Uterus (tissue), 4 donors: ENCODE results near the gene ATP8A2. TPM values are rescaled to one million over a fixed set of nuclear protein-coding genes. Genes with fewer than 3 reads are reported as not detected.

Experiments
- DNase-seq, 2 donors: peaks; one replicate each; pipeline ENCODE4 v3.0.0-alpha.2; 2019 to 2020
- H3K27ac ChIP-seq, 2 donors: fragments of 200-600 bp; sonication (generic); 1 replicate in 1 of 2; 2 replicates in 1 of 2; pipeline ENCODE4 v1.5.1; 2016 to 2018
- H3K27me3 ChIP-seq, 2 donors: fragments of 200-600 bp; sonication (generic); one replicate each; pipeline ENCODE4 v1.5.1; 2018 to 2019; ENCODE audit warnings: control low read depth in 1 of 2
- H3K36me3 ChIP-seq, 2 donors: fragments of 200-600 bp; sonication (generic); one replicate each; pipeline ENCODE4 v1.5.1; 2019; ENCODE audit warnings: control low read depth in 1 of 2
- H3K4me1 ChIP-seq, 2 donors: fragments of 200-600 bp; sonication (generic); one replicate each; pipeline ENCODE4 v1.5.1; 2018 to 2019; ENCODE audit warnings: control low read depth in 1 of 2
- H3K4me3 ChIP-seq, 2 donors: fragments of 200-600 bp; sonication (generic); 1 replicate in 1 of 2; 2 replicates in 1 of 2; pipeline ENCODE4 v1.5.1; 2018 to 2019; ENCODE audit warnings: mild to moderate bottlenecking in 1 of 2
- H3K9me3 ChIP-seq, 2 donors: fragments of 200-600 bp; sonication (generic); one replicate each; pipeline ENCODE4 v1.5.1; 2019; ENCODE audit warnings: control low read depth in 1 of 2
- POLR2A ChIP-seq, 2 donors: fragments of 450-650 bp; IDR thresholded peaks; one replicate each; pipeline ENCODE4 v1.6.1; 2016; ENCODE audit warnings: antibody characterized with exemption in 2 of 2, mild to moderate bottlenecking in 1 of 2, moderate library complexity in 1 of 2
- intact Hi-C: fragments of 100-400 bp; cut with DNase I; formaldehyde crosslinking; loops from one replicate; pipeline ENCODE4 v1.15.1; 2023; ENCODE audit warnings: low total_unique reads
- total RNA-seq, 4 donors: library from RNA; depleted of rRNA in 3 of 4; stranded (reverse); fragments of >200 nt in 3 of 4; gene quantifications; one replicate each; pipeline versions ENCODE4 v1.1.0 to v1.2.4, GENCODE V29; 2014 to 2023
- TF ChIP-seq, protein P1 (sequence below), 4 experiments: fragments of 200-600 bp in 2 of 4; fragments of 450-650 bp in 2 of 4; sonication (generic) in 2 of 4; IDR thresholded peaks; one replicate each; pipeline ENCODE4 v1.5.1; 2016 to 2019; ENCODE audit warnings: antibody characterized with exemption in 4 of 4, mild to moderate bottlenecking in 2 of 4, moderate library complexity in 1 of 4
- donor health status: DM: yes; HTN: yes; CAD: no.

ATP8A2 gene
- total RNA-seq, 4 donors from 2014 or later = 0.64 to 21.4 TPM; not detected in 2

DNA sequence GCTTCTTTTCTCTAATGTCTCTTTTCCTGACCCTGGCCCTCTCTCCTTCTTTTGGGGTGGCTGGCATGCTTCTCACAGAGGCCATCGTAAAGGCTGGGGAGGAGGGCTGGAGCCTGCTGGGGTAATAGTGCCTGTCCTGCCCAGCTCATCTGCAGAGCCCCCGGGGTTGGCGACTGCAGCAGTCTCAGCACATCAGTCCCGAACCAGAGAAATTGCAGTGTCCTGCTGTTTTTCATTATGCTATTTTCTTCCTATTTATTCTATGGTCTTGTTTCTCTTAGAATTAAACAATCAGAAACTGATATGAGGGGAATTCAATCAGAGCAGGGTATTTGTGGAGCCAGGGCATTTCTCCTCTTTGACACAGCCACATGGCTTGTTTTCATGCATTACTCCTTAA lies 513.6 kb downstream of the ATP8A2 start:
- H3K27ac ChIP-seq = no peak overlapping the region
- intact Hi-C loops = no loop called here
- H3K36me3 ChIP-seq = no peaks in the 10 kb centered on the region
- DNase-seq = no peak
- H3K9me3 ChIP-seq = no peaks in the 10 kb centered on the region
- no peaks in the 10 kb centered on the region for H3K4me1 ChIP-seq
- no peak for TF ChIP-seq POLR2A (IDR thresholded peaks at IDR 0.05)
- TF ChIP-seq, protein P1, sequence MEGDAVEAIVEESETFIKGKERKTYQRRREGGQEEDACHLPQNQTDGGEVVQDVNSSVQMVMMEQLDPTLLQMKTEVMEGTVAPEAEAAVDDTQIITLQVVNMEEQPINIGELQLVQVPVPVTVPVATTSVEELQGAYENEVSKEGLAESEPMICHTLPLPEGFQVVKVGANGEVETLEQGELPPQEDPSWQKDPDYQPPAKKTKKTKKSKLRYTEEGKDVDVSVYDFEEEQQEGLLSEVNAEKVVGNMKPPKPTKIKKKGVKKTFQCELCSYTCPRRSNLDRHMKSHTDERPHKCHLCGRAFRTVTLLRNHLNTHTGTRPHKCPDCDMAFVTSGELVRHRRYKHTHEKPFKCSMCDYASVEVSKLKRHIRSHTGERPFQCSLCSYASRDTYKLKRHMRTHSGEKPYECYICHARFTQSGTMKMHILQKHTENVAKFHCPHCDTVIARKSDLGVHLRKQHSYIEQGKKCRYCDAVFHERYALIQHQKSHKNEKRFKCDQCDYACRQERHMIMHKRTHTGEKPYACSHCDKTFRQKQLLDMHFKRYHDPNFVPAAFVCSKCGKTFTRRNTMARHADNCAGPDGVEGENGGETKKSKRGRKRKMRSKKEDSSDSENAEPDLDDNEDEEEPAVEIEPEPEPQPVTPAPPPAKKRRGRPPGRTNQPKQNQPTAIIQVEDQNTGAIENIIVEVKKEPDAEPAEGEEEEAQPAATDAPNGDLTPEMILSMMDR (IDR thresholded peaks at IDR 0.05) = no peak
- H3K27me3 ChIP-seq = no peaks in the 10 kb centered on the region
- no peak overlapping the region for H3K4me3 ChIP-seq

DNA sequence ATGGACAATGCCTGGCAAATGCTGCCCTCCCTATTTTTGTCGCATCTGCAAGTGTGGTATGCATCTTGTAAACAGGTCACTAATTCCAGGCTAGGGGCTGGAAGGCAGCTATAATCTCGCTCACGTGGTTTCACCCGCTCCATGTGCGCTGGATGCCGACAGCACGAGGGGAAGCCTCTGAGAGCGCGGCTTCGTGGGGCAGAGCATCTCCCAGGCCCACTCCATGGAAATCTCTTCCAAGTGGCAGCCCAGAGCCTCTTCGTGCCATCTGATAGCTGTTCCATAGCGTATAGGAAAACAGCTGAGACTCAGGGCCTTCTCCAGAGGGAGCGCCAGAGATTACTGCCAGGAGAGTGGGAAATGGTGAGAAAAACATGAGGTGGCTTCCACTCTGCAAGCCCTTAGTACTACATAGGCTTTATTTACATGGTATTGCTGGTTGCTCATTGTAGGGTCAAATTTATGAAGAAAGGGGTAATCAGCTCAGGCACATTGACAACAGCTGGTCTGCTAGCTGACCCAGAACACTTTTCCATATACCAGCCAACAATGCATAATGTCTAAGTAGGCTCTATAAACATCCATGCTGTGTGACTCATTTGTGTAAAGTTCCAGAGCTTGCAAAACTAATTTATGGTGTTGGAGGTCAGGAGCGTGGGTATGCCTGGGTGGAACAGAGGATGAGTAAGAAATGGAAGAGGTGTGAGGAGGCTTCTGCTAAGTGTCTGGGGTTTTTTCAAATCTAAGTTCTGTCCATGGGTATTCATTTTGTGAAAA lies 514.9 kb downstream of the ATP8A2 start:
- no peak overlapping the region for H3K27ac ChIP-seq
- no peak for DNase-seq
- no peaks in the 10 kb centered on the region for H3K9me3 ChIP-seq
- no peak for TF ChIP-seq POLR2A (IDR thresholded peaks at IDR 0.05)
- TF ChIP-seq, protein P1 (IDR thresholded peaks at IDR 0.05) = no peak
- H3K36me3 ChIP-seq = no peaks in the 10 kb centered on the region
- no peaks in the 10 kb centered on the region for H3K27me3 ChIP-seq
- no peak overlapping the region for H3K4me3 ChIP-seq
- intact Hi-C loops = no loop called here
- no peaks in the 10 kb centered on the region for H3K4me1 ChIP-seq

DNA sequence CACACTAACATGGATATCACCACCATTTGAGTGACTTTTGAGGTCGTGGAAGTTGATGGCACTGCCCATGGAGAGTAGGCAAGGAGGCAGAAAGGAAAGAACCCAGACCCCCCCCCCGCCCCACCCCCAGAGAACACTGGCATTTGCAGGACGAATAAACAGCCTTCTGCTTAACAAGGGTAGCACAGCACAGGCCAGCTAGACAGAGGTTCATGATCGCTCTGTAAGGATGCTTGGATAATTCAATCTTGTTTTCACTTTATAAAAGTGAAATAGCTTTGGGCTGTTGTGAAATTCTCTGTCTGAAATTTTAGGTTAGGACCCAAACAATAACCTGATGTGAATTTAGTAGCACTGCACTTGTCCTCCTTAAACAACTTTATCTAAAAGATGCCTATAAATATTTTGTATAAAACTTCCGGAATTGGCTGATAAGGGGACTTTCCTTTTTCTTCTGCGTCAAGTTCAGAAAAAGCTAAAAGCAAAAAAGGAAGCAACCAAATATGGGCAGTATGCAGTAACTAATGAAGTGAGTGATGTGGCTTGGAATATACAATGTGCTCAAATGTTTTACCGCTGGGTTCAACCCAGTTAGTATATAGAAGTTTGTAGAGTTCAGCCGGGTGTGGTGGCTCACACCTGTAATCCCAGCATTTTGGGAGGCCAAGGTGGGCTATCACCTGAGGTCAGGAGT lies 516.3 kb downstream of the ATP8A2 start:
- DNase-seq = no peak
- no peak overlapping the region for H3K4me3 ChIP-seq
- no peaks in the 10 kb centered on the region for H3K9me3 ChIP-seq
- intact Hi-C loops = no loop called here
- H3K4me1 ChIP-seq = no peaks in the 10 kb centered on the region
- no peaks in the 10 kb centered on the region for H3K27me3 ChIP-seq
- TF ChIP-seq POLR2A (IDR thresholded peaks at IDR 0.05) = no peak
- TF ChIP-seq, protein P1 (IDR thresholded peaks at IDR 0.05) = no peak
- H3K27ac ChIP-seq = no peak overlapping the region
- no peaks in the 10 kb centered on the region for H3K36me3 ChIP-seq

DNA sequence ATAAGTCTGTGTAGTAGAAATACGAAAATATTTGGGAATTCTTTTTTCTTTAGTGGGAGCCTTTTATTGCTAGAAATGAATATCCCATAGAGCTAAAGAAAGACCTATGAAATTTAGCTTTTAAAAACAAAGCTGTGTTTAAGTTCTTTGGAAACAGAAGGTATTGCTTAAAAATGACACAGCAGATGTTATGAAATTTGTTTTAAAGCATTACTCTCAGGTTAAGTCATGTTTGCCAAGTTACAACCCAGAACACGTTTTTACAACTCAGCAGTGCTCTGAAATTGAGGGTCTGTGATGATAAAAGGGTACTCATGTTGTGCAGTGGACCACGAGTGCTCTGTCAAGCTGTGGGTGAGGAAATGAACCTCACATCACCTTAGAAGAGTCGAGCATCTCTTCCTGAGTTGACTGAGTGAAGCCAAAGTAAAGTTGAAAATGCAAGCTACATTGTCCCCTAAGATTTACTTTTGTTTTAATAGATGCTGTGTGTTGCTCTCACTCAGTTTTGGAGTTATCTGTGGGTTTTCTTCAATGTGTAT lies 519.0 kb downstream of the ATP8A2 start:
- Histone ChIP-seq H3K27me3 (no peaks in the 10 kb centered on the region), H3K36me3 (no peaks in the 10 kb centered on the region), H3K27ac (no peak overlapping the region), H3K9me3 (no peaks in the 10 kb centered on the region), H3K4me3 (no peak overlapping the region), H3K4me1 (no peaks in the 10 kb centered on the region)
- TF ChIP-seq, protein P1 (IDR thresholded peaks at IDR 0.05) = no peak
- TF ChIP-seq POLR2A (IDR thresholded peaks at IDR 0.05) = no peak
- intact Hi-C loops = no loop called here
- DNase-seq = no peak

DNA sequence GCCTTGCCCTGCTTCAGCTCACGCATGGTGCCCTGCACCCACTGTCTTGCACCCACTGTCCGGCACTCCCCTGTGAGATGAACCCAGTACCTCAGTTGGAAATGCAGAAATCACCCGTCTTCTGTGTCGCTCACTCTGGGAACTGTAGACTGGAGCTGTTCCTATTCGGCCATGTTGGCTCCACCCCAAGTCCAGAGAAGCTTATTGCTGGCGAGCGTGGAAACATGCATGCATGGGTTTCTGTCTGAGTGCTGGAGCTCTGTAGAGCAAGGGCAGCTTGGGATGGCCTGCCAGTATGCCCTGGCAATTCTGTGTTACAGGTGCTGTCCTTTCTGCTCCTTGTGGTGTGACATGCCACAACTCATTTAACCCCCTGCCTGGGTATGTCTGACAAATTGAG lies 527.2 kb downstream of the ATP8A2 start:
- Histone ChIP-seq H3K36me3 (no peaks in the 10 kb centered on the region), H3K4me1 (no peaks in the 10 kb centered on the region), H3K27ac (no peak overlapping the region), H3K9me3 (no peaks in the 10 kb centered on the region), H3K4me3 (no peak overlapping the region), H3K27me3 (no peaks in the 10 kb centered on the region)
- no peak for DNase-seq
- intact Hi-C loops = no loop called here
- TF ChIP-seq, protein P1 (IDR thresholded peaks at IDR 0.05) = no peak
- no peak for TF ChIP-seq POLR2A (IDR thresholded peaks at IDR 0.05)
